ENCODE measurements around the gene SERP2.

The SERP2 gene

DNA sequence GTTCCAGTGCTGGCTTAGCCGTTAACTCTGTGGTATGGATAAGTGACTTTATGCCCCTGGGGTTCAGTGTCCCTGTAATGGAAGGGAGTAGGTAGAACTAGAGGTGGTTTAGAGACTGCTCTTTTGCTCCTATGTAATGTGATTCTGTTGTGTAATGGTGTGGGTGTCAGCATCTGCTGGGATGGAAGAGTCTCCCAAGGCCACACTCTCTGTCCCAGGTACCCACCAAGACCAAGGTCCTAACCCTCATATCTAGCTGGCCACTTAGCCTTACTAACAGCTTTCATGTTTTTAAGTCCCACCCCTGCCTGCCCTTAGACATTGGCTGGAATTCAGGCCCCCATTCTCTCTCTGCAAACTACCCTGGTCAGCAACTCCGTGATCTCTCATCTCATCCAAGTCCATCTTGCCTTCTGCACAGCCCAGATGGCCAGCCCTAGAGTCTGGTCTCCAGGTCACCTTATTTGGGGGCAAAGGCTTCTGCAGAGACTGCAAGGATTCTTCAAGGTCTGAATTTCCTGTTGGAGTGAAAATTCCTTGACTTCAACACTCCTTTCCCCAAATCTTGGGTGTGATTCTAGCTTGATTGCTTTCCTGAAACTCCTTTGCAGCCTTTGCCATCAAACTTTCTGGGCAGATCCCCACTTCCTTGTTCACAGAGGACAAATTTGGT lies 48.4 kb downstream of the SERP2 start:
- no peak overlapping the region for H3K4me3 ChIP-seq (ENCODE audit: low read depth, low read length)
- TF ChIP-seq, protein P1, sequence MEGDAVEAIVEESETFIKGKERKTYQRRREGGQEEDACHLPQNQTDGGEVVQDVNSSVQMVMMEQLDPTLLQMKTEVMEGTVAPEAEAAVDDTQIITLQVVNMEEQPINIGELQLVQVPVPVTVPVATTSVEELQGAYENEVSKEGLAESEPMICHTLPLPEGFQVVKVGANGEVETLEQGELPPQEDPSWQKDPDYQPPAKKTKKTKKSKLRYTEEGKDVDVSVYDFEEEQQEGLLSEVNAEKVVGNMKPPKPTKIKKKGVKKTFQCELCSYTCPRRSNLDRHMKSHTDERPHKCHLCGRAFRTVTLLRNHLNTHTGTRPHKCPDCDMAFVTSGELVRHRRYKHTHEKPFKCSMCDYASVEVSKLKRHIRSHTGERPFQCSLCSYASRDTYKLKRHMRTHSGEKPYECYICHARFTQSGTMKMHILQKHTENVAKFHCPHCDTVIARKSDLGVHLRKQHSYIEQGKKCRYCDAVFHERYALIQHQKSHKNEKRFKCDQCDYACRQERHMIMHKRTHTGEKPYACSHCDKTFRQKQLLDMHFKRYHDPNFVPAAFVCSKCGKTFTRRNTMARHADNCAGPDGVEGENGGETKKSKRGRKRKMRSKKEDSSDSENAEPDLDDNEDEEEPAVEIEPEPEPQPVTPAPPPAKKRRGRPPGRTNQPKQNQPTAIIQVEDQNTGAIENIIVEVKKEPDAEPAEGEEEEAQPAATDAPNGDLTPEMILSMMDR (IDR thresholded peaks at IDR 0.05; ENCODE audit: low read depth, low read length, missing control alignments) = no peak
- in situ Hi-C loops (cut with HindIII; ENCODE audit: low sequenced_read_pairs) = no loop called here
- DNase-seq (ENCODE audit: low read depth) = no peak

DNA sequence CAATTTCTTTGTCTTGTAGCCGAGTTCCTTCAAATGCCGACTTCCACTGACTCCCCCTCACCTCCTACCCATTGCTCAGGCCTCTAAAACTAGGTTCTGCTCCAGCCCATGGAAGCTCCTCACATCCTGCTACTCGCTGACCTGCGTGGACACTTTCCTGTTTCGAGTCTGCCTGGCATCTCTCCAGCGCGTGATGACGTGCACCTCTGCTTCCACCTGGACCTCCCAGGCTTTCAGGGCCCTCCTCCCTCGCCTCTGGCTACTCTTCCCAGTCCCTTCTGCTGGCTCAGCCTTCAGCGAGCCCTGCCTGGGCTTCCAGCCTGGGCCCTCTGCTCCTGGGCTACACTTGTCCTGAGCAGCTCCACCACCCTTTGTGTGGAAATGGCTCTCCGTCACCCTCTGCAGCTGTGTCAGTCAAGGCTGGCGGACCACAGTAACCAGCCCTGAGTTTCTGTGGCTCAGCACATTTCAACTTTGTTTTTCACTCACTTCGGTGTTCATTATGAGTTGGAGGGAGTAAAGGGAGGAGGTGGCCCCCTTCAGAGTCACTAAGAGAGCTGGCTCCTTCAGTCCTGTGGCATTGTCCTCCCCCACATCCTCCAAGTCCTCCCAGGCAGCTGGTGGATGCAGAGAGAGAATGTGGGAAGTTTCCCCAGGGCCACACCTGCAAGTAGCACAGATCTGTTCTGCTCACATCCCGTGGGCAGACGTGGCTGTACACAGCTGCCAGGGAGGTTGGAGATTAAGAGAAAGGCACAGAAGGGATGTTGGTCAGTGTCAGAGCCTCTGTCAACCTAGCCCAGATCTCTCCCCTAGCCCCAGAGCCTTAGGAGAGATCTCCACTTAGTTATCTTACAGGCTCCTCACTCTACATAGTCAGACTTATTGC lies 49.4 kb downstream of the SERP2 start:
- in situ Hi-C loops (cut with HindIII; ENCODE audit: low sequenced_read_pairs) = no loop called here
- no peak for DNase-seq (ENCODE audit: low read depth)
- TF ChIP-seq, protein P1 (IDR thresholded peaks at IDR 0.05; ENCODE audit: low read depth, low read length, missing control alignments) = no peak

DNA sequence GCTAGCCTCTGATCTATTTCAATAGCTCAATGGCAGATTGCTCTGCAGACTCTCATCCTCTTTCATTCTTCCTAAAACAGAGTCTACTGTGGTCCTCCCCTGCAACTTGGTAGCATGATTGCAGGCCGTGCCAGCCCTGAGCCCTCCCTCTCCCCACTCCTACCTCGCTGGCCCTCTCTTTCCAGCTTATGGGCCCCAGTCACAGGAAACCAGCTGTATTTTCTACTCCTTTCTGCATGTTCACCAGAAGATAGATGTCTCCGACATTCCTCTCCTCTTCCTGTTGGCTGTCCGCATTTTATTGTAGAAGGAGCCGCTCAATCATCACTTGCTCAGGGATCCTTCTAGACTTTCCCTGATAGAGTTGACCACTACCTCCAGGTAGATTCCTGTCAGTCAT lies 50.2 kb downstream of the SERP2 start:
- DNase-seq (ENCODE audit: low read depth) = no peak
- in situ Hi-C loops (cut with HindIII; ENCODE audit: low sequenced_read_pairs) = no loop called here
- TF ChIP-seq, protein P1 (IDR thresholded peaks at IDR 0.05; ENCODE audit: low read depth, low read length, missing control alignments) = no peak

More for the DNA sequence above, 49.4 kb downstream of the SERP2 start:
- no peak overlapping the region for H3K4me3 ChIP-seq (ENCODE audit: low read depth, low read length)

DNA sequence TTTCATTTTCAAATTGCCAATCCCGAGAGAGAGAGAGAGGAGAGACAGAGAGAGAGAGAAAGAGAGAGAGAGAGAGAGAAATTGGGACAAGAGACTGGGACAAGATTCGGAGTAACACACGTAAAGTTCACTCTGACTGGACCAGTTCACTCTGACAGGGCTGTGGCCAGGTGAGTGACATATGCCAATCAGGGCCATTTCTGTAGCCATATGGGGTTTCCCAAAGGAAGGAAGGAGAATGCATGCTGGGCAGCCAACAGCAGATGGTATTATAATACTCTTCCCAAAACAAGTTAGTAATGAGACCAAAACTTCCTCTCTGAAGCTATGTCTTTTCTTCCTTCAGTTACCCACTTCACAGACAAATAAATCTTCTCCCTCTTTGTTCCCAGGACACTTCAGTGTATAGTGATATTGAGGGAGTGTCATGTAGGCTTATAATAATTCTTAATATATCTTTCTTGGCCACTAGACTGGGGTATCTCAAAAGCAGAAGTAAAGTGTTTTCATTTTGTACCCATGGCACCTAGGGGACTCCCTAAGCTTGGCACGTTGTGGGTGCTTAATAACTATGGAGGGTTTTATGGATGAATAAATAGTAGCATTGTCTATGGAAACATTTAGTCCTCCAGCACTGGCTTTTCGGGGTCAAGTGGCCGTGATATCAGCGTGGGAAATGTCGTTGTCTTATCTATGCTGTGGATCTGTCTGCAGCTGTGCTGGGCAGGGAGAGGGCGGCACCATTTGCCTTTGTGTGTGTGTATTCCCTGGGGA lies 51.6 kb downstream of the SERP2 start:
- in situ Hi-C loops (cut with HindIII; ENCODE audit: low sequenced_read_pairs) = loop anchor here (25.0 kb wide), 1 partner anchor 388 kb away; no protein-coding TSS in a partner anchor
- H3K4me3 ChIP-seq (ENCODE audit: low read depth, low read length) = no peak overlapping the region
- TF ChIP-seq, protein P1 (IDR thresholded peaks at IDR 0.05; ENCODE audit: low read depth, low read length, missing control alignments) = no peak
- DNase-seq (ENCODE audit: low read depth) = no peak

More for the DNA sequence above, 50.2 kb downstream of the SERP2 start:
- no peak overlapping the region for H3K4me3 ChIP-seq (ENCODE audit: low read depth, low read length)

DNA sequence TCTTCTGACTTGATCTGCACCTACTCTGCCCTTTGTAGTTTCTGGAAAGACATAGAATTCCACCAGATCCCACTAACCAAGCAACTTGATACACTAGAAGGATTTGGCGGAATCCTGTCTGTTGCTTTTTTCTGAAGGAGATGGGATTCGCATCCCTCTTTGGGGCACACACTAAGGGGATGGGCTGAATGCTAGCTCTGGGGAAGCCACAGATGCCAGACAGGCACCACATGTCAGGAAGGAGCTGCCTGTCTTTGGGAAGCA lies 52.1 kb downstream of the SERP2 start:
- in situ Hi-C loops (cut with HindIII; ENCODE audit: low sequenced_read_pairs) = loop anchor here (25.0 kb wide), 1 partner anchor 388 kb away; no protein-coding TSS in a partner anchor
- no peak overlapping the region for H3K4me3 ChIP-seq (ENCODE audit: low read depth, low read length)
- no peak for DNase-seq (ENCODE audit: low read depth)
- TF ChIP-seq, protein P1 (IDR thresholded peaks at IDR 0.05; ENCODE audit: low read depth, low read length, missing control alignments) = no peak

DNA sequence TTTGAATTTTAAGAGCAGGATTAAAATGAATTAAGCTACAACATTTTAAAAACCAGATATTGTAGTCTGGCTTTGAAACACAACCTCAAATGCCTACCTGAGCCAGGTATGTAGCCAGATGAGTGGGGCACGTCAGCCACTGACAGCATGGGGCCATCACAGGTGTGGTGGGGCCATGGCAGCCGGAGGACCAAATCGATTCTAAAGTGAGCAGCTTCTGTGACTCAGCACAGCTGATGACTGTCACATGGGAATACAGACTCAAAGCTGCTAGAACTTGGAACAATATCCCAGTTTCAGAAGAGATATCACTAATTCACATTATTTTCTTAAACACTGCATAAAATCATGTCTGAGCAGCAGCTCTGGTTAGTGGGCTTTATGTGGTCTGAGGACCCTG lies 52.8 kb downstream of the SERP2 start:
- in situ Hi-C loops (cut with HindIII; ENCODE audit: low sequenced_read_pairs) = loop anchor here (25.0 kb wide), 1 partner anchor 389 kb away; no protein-coding TSS in a partner anchor
- H3K4me3 ChIP-seq (ENCODE audit: low read depth, low read length) = no peak overlapping the region
- DNase-seq (ENCODE audit: low read depth) = no peak
- TF ChIP-seq, protein P1 (IDR thresholded peaks at IDR 0.05; ENCODE audit: low read depth, low read length, missing control alignments) = no peak

All from astrocyte of the cerebellum (primary cell).